NT2/D1 (cell line): ENCODE results near the gene CRLF1.

Experiments used
- YY1 ChIP-seq: IDR thresholded peaks from 2 replicates; pipeline ENCODE4 v1.6.1; 2011; ENCODE audit not compliant: insufficient read length, insufficient read depth
- ZNF274 ChIP-seq: IDR thresholded peaks from 2 replicates; pipeline ENCODE4 v1.6.1; 2011; ENCODE audit warnings: mild to moderate bottlenecking, low read depth, low read length

- TF ChIP-seq ZNF274: no peak
- no peak for TF ChIP-seq YY1
These were observed 29.2 kb downstream of the CRLF1 start for GRCh38 chr19:18577365-18577914.
